DOHH2 (cell line): ENCODE measurements around the gene CPS1.

ENCODE experiments used
- EZH2phosphoT487 ChIP-seq: fragments of 200-600 bp; sonication (generic); IDR thresholded peaks from 2 replicates; pipeline ENCODE4 v1.6.1; 2017; ENCODE audit warnings: borderline replicate concordance, mild to moderate bottlenecking, antibody characterized with exemption, low read length, moderate library complexity, mixed read lengths
- TF ChIP-seq, protein P1 (sequence below): fragments of 200-600 bp; sonication (generic); IDR thresholded peaks from one replicate; pipeline ENCODE4 v1.5.1; 2014; ENCODE audit warnings: antibody characterized with exemption, mild to moderate bottlenecking, low read depth, low read length; ENCODE audit not compliant: poor library complexity, severe bottlenecking

- TF ChIP-seq, protein P1, sequence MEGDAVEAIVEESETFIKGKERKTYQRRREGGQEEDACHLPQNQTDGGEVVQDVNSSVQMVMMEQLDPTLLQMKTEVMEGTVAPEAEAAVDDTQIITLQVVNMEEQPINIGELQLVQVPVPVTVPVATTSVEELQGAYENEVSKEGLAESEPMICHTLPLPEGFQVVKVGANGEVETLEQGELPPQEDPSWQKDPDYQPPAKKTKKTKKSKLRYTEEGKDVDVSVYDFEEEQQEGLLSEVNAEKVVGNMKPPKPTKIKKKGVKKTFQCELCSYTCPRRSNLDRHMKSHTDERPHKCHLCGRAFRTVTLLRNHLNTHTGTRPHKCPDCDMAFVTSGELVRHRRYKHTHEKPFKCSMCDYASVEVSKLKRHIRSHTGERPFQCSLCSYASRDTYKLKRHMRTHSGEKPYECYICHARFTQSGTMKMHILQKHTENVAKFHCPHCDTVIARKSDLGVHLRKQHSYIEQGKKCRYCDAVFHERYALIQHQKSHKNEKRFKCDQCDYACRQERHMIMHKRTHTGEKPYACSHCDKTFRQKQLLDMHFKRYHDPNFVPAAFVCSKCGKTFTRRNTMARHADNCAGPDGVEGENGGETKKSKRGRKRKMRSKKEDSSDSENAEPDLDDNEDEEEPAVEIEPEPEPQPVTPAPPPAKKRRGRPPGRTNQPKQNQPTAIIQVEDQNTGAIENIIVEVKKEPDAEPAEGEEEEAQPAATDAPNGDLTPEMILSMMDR: no peak
- TF ChIP-seq EZH2phosphoT487: no peak
Measured at GRCh38 chr2:210593166-210593565, 36.8 kb downstream of the CPS1 start.
